NCI-H2029 (cell line): ENCODE measurements around the gene RCN2.
"Not testable (repeated sequence)": the region's sequence is repeated elsewhere in the genome, so short reads cannot be mapped to it uniquely, and the experiment has no call there.

Experiments used
- DNase-seq: peaks from one replicate; lab custom pipeline; 2025; lab: John Stamatoyannopoulos, UW

RCN2 gene, protein sequence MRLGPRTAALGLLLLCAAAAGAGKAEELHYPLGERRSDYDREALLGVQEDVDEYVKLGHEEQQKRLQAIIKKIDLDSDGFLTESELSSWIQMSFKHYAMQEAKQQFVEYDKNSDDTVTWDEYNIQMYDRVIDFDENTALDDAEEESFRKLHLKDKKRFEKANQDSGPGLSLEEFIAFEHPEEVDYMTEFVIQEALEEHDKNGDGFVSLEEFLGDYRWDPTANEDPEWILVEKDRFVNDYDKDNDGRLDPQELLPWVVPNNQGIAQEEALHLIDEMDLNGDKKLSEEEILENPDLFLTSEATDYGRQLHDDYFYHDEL

DNA sequence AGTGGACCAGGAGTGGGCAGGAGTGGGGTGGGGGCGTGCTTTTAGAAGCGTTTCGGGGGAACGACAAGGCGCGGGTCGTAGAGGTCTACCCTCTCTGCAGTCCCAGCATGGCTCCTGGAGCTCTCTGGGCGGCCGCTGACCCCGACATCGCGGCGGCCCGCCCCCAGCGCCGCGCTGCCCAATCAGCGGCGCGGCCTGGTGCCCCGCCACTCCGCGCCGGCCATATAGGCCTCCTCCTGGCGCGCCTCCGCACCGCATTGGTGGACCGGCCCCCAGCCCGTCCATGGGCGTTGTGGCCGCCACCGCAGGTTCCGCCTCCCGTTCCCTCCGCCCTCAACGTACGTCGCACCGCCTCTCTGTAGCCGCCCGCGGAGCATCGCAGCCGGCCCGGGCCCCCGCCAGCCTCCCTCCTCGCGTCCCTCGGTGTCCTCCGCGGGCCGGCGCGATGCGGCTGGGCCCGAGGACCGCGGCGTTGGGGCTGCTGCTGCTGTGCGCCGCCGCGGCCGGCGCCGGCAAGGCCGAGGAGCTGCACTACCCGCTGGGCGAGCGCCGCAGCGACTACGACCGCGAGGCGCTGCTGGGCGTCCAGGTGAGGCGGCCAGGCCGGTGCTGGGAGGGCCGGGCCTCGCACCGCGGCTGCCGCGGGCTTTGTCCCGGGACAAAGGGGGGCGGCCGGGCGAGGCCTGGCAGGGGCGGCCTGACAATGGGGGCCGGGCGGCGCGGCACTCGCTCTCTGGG is at the start of gene RCN2:
Gene RCN2, plus strand, starts transcription at position 353 of the 738 bp plus-strand sequence. Its CDS starts 93 bp downstream, at position 446.
- peak; percentile 68 for DNase-seq

- no peak for DNase-seq
These were observed 46.3 kb upstream of the RCN2 start for GRCh38 chr15:76885212-76885611.

GRCh38 chr15:76887280-76888141 is 44.0 kb upstream of the RCN2 start:
- DNase-seq, result not testable (repeated sequence)

DNA sequence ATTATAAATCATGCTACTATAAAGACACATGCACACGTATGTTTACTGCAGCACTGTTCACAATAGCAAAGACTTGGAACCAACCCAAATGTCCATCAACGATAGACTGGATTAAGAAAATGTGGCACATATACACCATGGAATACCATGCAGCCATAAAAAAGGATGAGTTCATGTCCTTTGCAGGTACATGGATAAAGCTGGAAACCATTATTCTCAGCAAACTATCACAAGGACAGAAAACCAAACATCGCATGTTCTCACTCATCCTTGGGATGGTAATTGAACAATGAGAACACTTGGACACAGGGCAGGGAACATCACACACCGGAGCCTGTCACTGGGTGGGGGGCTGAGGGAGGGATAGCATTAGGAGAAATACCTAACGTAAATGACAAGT is 38.7 kb upstream of the RCN2 start:
- DNase-seq, result not testable (repeated sequence)

DNA sequence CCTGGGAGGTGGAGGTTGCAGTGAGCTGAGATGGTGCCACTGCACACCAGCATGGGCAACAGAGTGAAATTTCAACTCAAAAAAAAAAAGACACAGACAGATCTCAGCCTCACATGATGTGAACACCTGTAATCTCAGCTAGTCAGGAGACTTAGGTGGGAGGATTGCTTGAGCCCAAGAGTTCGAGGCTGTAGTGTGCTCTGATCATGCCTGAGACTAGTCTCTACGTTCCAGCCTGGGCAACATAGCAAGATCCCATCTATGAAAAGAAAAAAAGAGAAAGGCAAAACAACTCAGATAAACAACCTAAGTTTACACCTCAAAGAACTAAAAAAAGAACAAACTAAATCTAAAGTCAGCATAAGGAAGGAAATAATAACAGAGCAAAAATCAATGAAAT is 37.4 kb upstream of the RCN2 start:
- no peak for DNase-seq

- DNase-seq, result no peak
These were observed 33.4 kb upstream of the RCN2 start for GRCh38 chr15:76898102-76898501.

GRCh38 chr15:76899176-76899930 is 32.2 kb upstream of the RCN2 start:
- DNase-seq, result not testable (repeated sequence)

DNA sequence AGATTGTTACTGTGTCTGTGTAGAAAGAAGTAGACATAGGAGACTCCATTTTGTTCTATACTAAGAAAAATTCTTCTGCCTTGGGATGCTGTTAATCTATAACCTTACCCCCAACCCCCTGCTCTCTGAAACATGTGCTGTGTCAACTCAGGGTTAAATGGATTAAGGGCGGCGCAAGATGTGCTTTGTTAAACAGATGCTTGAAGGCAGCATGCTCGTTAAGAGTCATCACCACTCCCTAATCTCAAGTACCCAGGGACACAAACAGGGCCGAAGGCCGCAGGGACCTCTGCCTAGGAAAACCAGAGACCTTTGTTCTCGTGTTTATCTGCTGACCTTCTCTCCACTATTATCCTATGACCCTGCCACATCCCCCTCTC is 31.6 kb upstream of the RCN2 start:
- not testable (repeated sequence) for DNase-seq

DNA sequence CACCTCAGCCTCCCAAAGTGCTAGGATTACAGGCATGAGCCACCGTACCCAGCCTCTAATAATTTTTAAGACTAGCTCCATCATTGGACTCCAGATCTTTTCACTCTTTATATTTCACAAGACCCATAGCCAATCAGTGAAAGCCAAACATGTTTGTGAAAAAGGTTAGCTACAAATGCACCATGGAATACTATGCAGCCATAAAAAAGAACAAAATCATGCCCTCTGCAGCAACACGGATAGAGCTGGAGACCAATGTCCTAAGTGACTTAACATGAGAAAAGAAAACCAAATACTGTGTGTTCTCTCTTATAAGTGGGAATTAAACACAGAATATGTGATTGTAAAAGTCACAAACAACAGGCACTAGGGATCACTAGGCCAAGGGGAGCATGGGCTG is 29.6 kb upstream of the RCN2 start:
- DNase-seq, result no peak

DNA sequence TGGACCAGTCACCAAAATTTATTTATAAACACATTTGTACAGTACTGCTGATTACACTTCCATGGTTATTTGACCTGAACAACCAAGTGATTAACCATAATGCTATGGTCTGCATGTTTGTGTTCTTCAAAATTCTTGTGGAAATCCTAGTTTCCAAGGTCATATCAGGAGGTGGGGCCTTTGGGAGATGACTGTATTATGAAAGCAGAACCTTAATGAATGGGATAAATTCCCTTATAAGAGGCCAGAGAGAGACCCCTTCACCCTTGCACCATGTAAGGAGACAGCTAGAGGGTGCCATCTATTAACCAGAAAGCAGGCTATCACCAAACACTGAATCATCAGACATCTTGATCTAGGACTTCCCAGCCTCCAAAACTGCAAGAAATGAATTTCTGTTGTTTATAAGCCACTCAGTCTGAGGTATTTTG is 28.3 kb upstream of the RCN2 start:
- DNase-seq, result peak; percentile 27

DNA sequence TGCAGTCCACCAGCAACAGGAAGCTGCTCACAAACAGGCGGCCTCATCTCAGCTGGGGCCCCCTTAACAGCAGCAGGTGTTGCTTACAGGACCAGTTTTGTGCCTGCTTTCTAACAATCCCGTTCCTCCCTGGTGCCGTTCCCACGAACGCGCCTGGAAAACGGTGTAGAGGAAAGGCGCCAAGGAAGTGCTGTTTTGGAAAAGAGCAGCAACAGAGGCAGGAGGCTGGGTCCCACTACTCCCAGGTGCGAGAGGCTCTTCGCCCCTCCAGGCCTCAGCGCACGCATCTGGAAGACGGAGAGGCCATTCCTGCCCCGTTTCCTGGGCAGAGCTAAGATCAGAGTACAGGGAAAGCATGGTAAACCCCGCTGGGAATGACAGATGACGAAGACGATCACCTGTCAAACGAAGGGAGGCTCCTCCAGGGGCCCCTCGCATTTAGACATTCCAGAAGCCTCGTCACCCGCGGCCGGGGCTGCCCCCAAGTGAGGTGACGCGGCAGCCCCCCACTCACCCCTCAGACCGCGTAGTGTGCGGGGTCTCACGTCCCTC is 27.0 kb upstream of the RCN2 start:
- peak; percentile 1 for DNase-seq

DNA sequence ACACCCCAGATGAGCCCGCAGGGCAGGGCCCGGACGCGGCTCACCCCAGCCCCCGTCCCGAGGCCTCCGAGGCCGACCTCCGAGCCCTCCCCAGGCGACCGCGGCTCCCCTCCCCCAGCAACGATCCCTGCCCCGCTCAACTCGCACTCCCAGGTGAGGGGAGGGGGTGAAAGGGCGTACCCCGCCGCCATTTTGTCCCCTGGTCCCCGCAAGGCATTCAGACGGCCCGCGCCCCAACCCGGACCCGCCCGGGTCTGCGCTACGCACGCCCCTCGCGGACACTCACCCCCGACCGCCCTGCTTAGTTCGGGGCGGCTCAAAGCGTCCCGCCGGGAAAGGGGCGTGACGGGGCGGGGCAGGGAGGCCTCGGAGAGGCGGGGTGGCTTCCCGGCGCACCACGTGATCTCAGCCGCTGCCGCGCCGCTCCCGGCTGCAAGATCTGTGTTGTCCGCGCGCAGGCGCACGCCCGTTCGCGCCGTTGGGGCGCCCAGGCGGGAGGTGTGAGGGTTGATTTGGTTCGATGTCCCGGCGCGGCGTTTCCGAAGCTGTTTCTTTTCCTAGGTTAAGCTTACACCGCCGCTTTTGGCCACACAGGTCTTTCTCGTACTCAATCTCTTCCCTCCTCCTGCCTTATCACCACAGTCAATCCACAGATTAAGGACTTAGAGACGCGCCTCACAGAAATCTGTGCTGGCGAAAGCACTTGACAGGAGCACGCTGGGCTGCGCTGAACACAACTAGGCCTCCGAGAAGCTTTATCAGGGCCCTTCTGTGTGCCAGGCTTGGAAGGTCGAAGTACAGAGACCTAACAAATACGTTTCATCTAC is 26.3 kb upstream of the RCN2 start, which contains the start of gene SCAPER:
Gene SCAPER, minus strand, starts transcription at position 328 of the 827 bp plus-strand sequence. CDS start 21,523 bp downstream, outside the sequence.
- DNase-seq, result peak; percentile 51

DNA sequence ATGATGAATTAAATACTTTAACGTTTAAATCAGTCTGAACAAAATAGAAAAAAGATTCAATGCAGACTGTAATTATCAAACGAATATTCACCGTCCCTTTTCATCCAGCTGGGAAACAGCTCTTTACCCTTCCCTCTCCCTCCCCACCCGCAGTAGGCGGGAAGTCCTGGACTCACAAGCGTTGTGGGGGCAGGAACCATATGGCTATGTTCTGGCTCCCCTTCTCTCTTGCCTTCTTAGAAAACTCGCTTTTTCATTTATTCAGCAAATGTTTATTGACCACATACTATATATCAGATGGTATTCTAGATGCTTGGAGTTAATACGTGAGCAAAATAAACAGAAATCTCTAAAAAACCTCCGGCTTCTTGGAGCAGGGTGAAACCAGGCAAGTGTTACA is 25.7 kb upstream of the RCN2 start:
- DNase-seq, result no peak

- DNase-seq, result no peak
These were observed 19.1 kb upstream of the RCN2 start for GRCh38 chr15:76912430-76912829.

DNA sequence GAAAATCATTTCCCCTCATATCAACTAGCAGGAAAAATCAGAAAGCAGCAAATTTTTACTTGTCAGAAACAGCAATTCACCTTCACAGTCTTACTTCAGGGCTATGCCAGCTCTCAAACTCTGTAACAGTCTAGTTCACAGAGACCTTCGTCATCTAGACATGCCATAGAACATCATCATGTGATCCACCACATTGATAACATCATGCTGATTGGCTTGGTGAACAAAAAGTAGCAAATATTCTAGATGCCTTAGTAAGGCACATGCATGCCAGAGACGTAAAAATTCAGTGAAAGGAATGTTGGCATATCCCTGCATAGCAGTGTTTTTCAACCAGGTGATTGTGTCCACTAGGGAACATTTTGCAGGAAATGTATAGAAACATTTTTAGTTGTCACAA is 17.8 kb upstream of the RCN2 start:
- DNase-seq, result no peak

DNA sequence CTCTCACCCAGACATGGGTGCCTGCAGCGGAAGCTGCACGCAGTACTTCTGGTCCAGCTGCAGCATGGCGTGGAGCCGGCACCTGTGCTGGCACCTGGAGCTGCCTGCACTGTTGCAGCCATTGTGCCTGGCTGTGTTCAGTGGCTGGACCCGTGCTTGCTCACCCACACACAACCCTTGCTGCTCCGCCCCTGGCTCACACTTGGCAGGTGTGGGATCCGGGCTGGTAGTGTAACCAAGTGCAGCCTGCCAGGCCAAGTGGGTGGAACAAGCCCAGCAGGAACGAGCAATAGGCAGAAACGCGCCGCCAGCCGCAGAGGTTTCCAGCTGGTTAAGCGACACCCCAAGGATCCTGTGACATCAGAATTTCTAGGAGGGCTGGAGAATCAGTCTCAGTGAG is 15.2 kb upstream of the RCN2 start:
- no peak for DNase-seq

DNA sequence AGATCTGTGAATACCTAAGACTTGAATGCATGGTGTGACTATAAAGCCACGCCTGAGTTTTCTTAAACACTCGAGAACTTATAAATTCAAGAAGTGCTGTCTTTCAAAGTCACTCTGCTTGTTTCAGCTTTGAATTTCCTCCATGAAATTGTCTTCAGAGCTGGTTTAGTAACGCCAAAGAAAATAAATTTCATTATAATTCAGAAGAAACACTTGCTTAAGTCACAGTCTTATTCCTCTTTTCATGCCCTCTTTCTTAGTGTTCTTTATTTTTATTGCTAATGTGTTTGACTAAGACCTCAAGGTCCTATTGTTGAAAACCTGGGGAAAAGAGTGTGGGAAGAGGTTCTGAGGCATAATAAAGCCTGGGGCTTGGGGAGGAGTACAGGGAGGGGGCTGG is 3.3 kb upstream of the RCN2 start:
- no peak for DNase-seq

DNA sequence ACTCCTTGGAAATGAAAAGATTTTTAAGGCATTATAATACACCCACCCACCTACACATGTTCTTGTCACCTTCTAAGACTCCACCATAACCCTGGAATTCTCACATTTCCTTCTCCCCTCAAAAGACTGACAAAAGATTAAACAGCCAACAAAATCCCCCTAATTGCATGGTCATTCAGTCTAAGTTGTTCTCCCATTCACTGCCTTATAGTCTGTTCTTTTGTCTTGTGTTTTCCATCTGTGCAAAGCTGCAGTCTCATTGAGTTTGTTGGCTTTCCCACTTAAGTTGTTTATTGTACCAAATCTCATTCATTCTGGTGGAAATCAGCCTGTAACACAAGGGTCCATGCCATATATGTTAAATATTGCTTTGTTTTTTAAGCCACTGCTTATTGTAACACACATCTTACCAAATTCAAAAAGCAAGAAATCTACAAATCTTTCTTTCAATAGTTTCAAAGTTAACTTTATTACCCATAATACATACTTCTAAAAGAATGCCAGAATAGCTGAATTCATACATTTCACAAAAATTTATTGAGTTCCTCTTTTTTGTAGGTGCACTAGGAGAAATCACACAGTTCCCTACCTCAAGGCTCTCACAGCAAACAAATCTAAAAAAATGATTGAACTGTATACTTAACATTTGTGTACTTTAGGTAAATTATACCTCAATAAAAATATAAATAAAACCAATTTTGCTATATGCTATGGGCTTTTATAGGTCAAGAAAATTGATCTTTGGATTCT is 2.4 kb upstream of the RCN2 start:
- no peak for DNase-seq

DNA sequence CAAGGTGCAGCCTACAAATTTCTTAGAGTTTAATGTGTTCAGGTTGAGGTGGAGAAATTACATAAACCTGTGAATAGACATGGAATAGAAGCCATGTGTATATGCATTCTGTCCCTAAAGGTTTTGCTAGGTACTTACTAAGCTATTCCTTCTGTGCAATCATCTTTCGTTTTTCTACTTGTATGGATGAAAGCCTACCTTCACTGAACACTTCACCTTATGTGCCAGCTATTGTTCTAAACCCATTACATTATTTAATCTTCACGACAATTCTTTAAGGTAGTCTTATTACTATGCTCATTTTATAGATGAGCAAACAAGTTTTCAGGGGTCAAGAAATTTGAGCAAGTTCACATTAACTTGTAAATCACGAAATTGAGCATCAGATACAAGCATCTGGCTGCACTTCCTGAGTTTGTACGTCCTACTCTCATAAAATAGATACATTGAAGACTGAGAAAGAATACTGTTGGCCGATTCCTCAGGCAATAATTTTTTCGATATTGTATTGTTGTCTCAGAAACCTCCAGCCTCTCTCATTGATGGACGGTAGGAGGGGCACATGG is 635 bp upstream of the RCN2 start:
- no peak for DNase-seq
